Panc1 (cell line): Measurements from ENCODE around the gene ATP6V1E1. TPM values are rescaled to one million over a fixed set of nuclear protein-coding genes. Genes with fewer than 3 reads are reported as not detected.

ENCODE experiments used
- ATAC-seq: fragments of 200-7000 bp; cut with Tn5 transposase; 2 replicates; pipeline ENCODE4 v1.9.1; 2020; ENCODE audit warnings: mild to moderate bottlenecking, moderate library complexity
- BruUV-seq: library from RNA; stranded (reverse); fragments of 400-500 nt; replicated peaks from 2 replicates; lab custom pipeline; 2021; lab: Mats Ljungman, UMichigan
- CTCF ChIA-PET: fragments of 300-600 bp; sonication (Branson Sonifier 250); formaldehyde crosslinking; loops from one replicate; lab custom pipeline; 2022; ENCODE audit warnings: antibody characterized with exemption; lab: Charles Lee
- POLR2A ChIA-PET: fragments of 300-600 bp; sonication (Branson Sonifier 250); formaldehyde crosslinking; loops from one replicate; lab custom pipeline; 2022; ENCODE audit warnings: antibody characterized with exemption; lab: Charles Lee
- DNase-seq: peaks from one replicate; pipeline ENCODE4 v3.0.0-alpha.2; 2010; ENCODE audit warnings: low read depth, low spot score
- H3K27ac ChIP-seq: 2 replicates; pipeline ENCODE4 v1.5.1; 2011; ENCODE audit warnings: mild to moderate bottlenecking, low read length, inconsistent platforms
- H3K27me3 ChIP-seq: fragments of 200-500 bp; sonication (Bioruptor generic); 2 replicates; pipeline ENCODE4 v1.6.0; 2014; ENCODE audit warnings: low read length, inconsistent platforms; ENCODE audit not compliant: control insufficient read depth, insufficient read depth
- H3K36me3 ChIP-seq: fragments of 200-500 bp; sonication (Bioruptor generic); 2 replicates; pipeline ENCODE4 v1.5.1; 2014; ENCODE audit warnings: inconsistent platforms, mild to moderate bottlenecking, low read length, moderate library complexity; ENCODE audit not compliant: control insufficient read depth, insufficient read depth
- H3K4me1 ChIP-seq: 2 replicates; pipeline ENCODE4 v1.5.1; 2011; ENCODE audit warnings: inconsistent platforms, mild to moderate bottlenecking, low read length, moderate library complexity; ENCODE audit not compliant: control insufficient read depth, insufficient read depth
- H3K4me3 ChIP-seq, 2 experiments: 2 replicates each; pipeline ENCODE4 v1.5.1; 2011 to 2012; ENCODE audit warnings: low read depth in 2 of 2, low read length in 2 of 2, mild to moderate bottlenecking in 2 of 2, inconsistent platforms in 1 of 2, moderate library complexity in 1 of 2
- H3K9me3 ChIP-seq: fragments of 200-500 bp; sonication (Bioruptor generic); 2 replicates; pipeline ENCODE4 v1.5.1; 2014; ENCODE audit warnings: low read depth, mild to moderate bottlenecking, inconsistent platforms, low read length, moderate library complexity; ENCODE audit not compliant: control insufficient read depth, insufficient read depth
- POLR2AphosphoS5 ChIP-seq: IDR thresholded peaks from 2 replicates; pipeline ENCODE4 v1.6.1; 2012; ENCODE audit warnings: mild to moderate bottlenecking, low read depth, low read length, moderate library complexity
- SIN3A ChIP-seq: IDR thresholded peaks from 2 replicates; pipeline ENCODE4 v1.6.1; 2012; ENCODE audit warnings: low read depth, mild to moderate bottlenecking, low read length, moderate library complexity, borderline replicate concordance; ENCODE audit not compliant: insufficient read depth
- TCF7L2 ChIP-seq: IDR thresholded peaks from 2 replicates; pipeline ENCODE4 v1.6.1; 2011; ENCODE audit warnings: mild to moderate bottlenecking, low read depth, low read length, inconsistent platforms
- in situ Hi-C: cut with HindIII; loops from 2 replicates; pipeline ENCODE4 v1.10.0; 2016; ENCODE audit warnings: low sequenced_read_pairs, low pct_unique_long_range_greater_than_20kb
- intact Hi-C: fragments of 100-400 bp; cut with micrococcal nuclease; formaldehyde crosslinking; loops from one replicate; pipeline ENCODE4 v1.10.0; 2022; ENCODE audit not compliant: unreplicated experiment
- total RNA-seq: library from RNA; stranded (reverse); gene quantifications from one replicate; pipeline ENCODE4 v1.2.1, GENCODE V29; 2021; ENCODE audit not compliant: unreplicated experiment
- TF ChIP-seq, protein P1 (sequence below): fragments of 450-650 bp; IDR thresholded peaks from 2 replicates; pipeline ENCODE4 v1.5.1; 2017; ENCODE audit warnings: mild to moderate bottlenecking
- TF ChIP-seq, protein P2 (sequence below), 2 experiments: IDR thresholded peaks; 2 replicates each; pipeline ENCODE4 v1.6.1; 2011 to 2012; ENCODE audit warnings: low read depth in 2 of 2, control low read depth in 1 of 2, low read length in 1 of 2, mild to moderate bottlenecking in 1 of 2, moderate library complexity in 1 of 2; ENCODE audit not compliant: insufficient read depth in 1 of 2

Gene ATP6V1E1
- total RNA-seq, 1 experiment from 2014 or later, result 136 TPM

DNA sequence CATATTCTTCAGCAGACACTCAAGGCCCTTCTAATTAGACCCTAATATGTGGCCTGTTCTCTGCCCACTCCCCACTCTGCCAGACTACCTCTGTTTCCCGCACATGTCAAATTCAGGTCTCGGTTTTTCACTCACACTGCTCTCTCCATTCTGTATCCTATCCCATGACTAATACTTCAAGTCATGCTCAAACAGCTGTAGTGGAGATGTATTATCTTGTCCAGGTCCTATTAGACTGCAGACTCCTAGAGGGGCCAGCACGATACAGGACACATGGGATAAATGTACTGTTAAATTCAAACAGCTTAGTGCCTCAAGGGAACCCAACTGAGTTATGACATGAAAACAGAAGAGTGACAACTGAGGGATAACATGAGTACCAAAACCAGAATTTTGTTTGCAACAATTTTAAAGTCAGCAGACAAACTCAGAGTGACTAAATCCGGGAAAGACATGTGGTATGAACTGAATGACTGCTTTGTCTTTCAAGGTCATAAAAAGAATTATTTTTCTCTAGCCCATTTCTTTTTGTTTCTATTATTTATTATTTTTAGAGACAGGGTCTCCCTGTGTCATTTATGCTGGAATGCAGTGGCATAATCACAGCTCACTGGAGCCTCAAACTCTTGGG lies 20.5 kb downstream of the ATP6V1E1 start:
- CTCF ChIA-PET, result no interaction called here
- ATAC-seq, result no peak
- intact Hi-C loops, result no loop called here
- TF ChIP-seq, protein P1, sequence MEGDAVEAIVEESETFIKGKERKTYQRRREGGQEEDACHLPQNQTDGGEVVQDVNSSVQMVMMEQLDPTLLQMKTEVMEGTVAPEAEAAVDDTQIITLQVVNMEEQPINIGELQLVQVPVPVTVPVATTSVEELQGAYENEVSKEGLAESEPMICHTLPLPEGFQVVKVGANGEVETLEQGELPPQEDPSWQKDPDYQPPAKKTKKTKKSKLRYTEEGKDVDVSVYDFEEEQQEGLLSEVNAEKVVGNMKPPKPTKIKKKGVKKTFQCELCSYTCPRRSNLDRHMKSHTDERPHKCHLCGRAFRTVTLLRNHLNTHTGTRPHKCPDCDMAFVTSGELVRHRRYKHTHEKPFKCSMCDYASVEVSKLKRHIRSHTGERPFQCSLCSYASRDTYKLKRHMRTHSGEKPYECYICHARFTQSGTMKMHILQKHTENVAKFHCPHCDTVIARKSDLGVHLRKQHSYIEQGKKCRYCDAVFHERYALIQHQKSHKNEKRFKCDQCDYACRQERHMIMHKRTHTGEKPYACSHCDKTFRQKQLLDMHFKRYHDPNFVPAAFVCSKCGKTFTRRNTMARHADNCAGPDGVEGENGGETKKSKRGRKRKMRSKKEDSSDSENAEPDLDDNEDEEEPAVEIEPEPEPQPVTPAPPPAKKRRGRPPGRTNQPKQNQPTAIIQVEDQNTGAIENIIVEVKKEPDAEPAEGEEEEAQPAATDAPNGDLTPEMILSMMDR, result no peak
- TF ChIP-seq, protein P2, sequence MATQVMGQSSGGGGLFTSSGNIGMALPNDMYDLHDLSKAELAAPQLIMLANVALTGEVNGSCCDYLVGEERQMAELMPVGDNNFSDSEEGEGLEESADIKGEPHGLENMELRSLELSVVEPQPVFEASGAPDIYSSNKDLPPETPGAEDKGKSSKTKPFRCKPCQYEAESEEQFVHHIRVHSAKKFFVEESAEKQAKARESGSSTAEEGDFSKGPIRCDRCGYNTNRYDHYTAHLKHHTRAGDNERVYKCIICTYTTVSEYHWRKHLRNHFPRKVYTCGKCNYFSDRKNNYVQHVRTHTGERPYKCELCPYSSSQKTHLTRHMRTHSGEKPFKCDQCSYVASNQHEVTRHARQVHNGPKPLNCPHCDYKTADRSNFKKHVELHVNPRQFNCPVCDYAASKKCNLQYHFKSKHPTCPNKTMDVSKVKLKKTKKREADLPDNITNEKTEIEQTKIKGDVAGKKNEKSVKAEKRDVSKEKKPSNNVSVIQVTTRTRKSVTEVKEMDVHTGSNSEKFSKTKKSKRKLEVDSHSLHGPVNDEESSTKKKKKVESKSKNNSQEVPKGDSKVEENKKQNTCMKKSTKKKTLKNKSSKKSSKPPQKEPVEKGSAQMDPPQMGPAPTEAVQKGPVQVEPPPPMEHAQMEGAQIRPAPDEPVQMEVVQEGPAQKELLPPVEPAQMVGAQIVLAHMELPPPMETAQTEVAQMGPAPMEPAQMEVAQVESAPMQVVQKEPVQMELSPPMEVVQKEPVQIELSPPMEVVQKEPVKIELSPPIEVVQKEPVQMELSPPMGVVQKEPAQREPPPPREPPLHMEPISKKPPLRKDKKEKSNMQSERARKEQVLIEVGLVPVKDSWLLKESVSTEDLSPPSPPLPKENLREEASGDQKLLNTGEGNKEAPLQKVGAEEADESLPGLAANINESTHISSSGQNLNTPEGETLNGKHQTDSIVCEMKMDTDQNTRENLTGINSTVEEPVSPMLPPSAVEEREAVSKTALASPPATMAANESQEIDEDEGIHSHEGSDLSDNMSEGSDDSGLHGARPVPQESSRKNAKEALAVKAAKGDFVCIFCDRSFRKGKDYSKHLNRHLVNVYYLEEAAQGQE (IDR thresholded peaks at IDR 0.05; ENCODE audit: insufficient read depth in 1 of 2, low read depth in 2 of 2, low read length in 1 of 2), result no peak
- no peak for TF ChIP-seq POLR2AphosphoS5
- no peak for TF ChIP-seq SIN3A
- no peak for TF ChIP-seq TCF7L2
- POLR2A ChIA-PET, result interaction anchor here (0.7 kb wide), 1 partner anchor 152 kb away, joined by 3 read pairs; no protein-coding TSS in a partner anchor
- DNase-seq, result no peak
- H3K27me3 ChIP-seq, result no peaks in the 10 kb centered on the region
- peaks cover 38% of the 10 kb centered on the region for H3K36me3 ChIP-seq
- H3K9me3 ChIP-seq, result no peaks in the 10 kb centered on the region
- BruUV-seq, result TSS peak; percentile 2
- no peaks in the 10 kb centered on the region for H3K4me1 ChIP-seq
- in situ Hi-C loops, result no loop called here
- no peak overlapping the region for H3K27ac ChIP-seq
- no peak overlapping the region for H3K4me3 ChIP-seq

DNA sequence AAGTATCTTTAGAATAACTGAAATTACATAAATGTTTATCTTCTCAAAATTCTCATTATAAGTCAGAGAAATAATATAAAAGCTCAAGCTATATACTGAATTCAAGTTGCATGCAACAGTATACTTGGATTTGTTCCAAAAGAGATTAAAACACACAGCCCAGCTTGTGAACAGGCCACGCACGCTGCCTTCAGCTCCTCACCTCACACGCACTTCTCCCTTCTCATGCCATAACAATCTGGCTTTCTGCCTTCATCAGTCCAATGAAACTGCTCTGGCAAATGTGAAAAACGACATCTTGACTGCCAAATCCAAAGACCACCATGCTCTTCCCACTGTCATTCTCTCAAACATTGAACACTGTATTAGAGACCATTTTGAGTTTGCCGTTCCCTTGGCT lies 22.1 kb downstream of the ATP6V1E1 start:
- ATAC-seq (no peak), DNase-seq (no peak)
- Histone ChIP-seq H3K27ac (no peak overlapping the region), H3K27me3 (no peaks in the 10 kb centered on the region), H3K36me3 (peaks cover 22% of the 10 kb centered on the region), H3K4me1 (no peaks in the 10 kb centered on the region), H3K4me3 (no peak overlapping the region), H3K9me3 (no peaks in the 10 kb centered on the region)
- CTCF ChIA-PET, result interaction anchor here (0.6 kb wide), 1 partner anchor 50 kb away, joined by 3 read pairs; no protein-coding TSS in a partner anchor
- no TSS peak for BruUV-seq
- in situ Hi-C loops (no loop called here), intact Hi-C loops (no loop called here)
- TF ChIP-seq, protein P2 (IDR thresholded peaks at IDR 0.05; ENCODE audit: insufficient read depth in 1 of 2, low read depth in 2 of 2, low read length in 1 of 2), result no peak
- TF ChIP-seq TCF7L2, result no peak
- no peak for TF ChIP-seq SIN3A
- TF ChIP-seq, protein P1, result no peak
- no peak for TF ChIP-seq POLR2AphosphoS5
- POLR2A ChIA-PET, result no interaction called here
